Activated CD8-positive, alpha-beta memory T cell treated with anti-CD3 and anti-CD28 coated beads, Interleukin-2, amount 50 U/mL, for 1 hour (primary cell): ENCODE results near the gene SLC10A2.
"Not testable (repeated sequence)": the region's sequence is repeated elsewhere in the genome, so short reads cannot be mapped to it uniquely, and the experiment has no call there.

Experiments
- DNase-seq: peaks from one replicate; pipeline ENCODE4 v3.0.0-alpha.2; 2020; ENCODE audit errors: extremely low read depth

SLC10A2 gene, protein sequence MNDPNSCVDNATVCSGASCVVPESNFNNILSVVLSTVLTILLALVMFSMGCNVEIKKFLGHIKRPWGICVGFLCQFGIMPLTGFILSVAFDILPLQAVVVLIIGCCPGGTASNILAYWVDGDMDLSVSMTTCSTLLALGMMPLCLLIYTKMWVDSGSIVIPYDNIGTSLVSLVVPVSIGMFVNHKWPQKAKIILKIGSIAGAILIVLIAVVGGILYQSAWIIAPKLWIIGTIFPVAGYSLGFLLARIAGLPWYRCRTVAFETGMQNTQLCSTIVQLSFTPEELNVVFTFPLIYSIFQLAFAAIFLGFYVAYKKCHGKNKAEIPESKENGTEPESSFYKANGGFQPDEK

DNA sequence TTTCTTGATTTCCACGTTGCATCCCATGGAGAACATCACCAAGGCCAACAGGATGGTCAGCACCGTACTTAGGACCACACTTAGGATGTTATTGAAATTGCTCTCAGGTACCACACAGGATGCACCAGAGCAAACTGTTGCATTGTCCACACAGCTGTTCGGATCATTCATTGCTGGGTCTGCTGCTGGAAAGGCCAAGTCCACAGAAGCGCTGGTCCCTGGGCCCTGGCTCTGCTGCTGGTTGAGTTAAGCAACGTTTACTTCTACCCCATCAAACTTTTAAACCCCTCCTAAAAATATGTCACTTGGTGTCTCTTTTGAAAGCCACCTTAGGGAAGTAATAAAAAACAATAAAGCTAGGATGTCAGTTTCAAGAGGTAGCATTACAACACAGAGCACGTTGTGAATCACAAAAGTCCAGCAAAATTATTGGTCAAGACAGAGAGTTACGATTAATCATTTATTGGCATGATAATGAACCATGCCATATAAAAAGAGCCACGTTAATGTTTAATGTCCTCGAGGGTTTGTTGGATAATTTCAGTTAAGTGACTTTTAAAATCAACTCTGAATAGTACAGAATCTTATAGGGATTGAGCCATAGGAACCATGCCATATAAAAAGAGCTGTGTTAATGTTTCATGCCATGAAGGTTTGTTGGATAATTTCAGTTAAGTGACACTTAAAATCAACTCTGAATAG is at the start of gene SLC10A2:
SLC10A2 (minus strand) TSS at position 339 of the 702 bp plus-strand sequence; CDS start at position 171, 168 bp downstream.
- no peak for DNase-seq

DNA sequence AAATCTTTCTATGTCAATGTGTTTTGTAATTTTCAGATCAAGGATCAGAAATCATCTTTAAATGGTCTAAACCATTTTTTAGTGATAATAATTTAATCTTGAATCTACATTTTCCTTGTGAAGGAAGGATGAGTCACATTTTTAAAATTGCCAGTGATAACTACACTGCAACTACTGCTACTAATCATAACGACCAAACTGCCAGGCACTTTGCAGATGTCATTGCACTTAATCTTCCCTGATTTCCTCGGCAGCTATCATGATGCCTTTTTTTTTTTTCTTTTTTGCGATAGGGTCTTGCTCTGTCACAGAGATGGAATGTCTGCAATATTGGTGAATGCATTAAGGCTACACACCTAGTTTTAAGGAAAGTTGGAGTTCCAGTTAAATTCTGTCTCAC is 41.4 kb upstream of the SLC10A2 start:
- DNase-seq, result no peak

DNA sequence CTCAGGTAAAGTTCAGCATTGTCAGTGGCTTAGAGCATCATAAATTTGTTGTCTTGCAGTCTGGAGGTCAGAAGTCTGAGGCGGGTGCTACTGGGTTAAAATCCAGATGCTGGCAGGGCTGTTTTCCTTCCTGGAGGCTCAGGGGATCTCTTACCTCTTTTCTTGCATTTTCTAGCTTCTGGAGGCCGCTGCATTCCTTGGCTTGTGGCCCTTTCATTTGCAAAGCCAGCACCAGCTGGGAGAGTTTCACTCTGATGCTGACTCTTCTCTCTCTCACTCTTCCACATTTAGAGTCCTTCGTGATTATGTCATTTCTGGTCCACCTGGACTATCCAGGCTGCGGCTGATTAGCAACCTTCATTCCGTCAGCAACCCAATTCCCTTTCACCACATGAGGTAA is 38.1 kb upstream of the SLC10A2 start:
- no peak for DNase-seq

DNA sequence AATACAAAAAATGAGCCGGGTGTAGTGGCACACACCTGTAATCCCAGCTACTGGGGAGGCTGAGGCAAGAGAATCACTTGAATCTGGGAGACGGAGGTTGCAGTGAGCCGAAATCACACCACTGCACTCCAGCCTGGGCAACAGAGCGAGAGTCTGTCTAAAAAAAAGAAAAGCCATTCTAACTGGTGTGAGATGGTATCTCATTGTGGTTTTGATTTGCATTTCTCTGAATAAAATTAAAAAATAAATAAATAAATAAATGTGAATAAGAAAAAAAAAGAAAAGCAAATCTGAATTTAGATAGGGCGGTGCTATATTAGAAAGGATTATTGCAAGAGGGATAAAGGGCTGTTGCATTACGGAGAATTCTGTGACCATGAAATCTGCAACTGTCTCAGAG is 37.2 kb upstream of the SLC10A2 start:
- DNase-seq, result not testable (repeated sequence)

DNA sequence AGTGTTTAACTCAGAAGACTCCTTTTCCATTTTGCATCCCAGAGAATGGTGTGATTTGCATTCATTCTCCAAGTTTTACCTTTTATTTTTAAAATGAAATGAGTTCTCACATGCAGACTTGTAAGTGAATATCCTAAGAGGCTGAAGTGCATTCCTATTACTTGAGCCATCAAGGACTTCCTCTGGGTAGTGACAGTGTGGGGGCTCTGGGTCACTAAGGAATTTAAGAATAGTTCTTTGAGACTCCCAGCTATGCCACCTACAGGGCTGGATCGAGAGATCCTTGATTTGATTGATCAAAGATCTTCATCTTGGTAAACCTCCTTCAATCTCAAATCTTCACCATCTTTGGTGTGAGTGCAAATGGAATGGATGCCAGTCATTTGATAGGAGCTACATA is 36.3 kb upstream of the SLC10A2 start:
- no peak for DNase-seq

DNA sequence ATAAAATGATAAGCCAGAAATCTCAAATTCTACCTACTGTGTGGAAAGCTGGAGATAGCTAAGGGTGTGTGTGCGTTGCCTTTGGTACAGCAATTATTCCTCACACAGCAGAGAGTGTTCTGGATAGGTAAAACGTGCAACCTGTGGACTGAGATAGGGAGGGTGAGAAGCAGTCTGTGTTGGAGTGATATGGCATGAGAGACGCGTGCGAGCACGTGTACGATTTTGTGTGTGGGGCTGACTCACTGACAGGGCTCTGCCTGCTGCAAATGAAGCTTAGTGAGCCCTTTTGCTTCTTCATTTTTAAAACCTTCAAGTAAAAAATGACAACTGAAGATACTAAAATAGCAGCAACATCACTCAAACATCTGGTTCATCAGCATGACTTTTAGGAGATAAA is 35.7 kb upstream of the SLC10A2 start:
- no peak for DNase-seq

DNA sequence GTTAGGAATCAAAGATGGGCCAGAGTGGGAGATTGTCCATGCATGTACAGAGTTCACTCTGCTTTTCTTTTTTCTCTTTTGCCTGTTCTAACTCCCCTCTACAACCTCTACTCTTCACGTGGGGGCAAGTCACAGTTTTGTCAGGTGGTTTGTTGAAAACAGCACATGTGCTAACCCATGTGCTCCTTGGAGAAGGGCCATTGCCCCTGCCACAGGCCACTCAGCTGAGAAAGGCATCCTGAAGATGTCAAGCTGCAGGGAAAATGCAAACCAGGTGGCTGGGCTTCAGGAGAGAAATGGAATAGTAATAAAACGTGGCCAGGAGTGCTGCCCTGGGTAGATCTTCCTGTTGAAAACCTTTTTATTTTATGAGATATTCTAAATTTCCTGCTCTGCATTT is 35.3 kb upstream of the SLC10A2 start:
- no peak for DNase-seq

DNA sequence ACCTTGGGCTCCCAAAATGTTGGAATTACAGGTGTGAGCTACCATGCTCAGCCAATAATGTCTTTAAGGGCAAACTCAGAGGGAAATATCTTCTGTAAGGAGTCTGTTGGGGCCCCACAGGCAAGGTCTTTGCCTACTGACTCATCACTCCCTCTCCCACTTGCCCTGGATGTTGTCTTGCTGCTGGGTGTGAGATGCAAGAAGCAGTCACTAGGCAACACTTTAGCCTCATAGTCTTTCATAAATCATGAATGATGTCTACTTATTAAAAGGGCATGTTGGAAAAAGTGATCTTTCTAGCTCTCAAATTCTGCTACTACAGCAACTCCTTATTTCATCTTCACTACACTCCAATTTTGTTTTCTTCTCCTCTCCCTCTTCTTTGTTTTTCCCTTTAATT is 34.6 kb upstream of the SLC10A2 start:
- DNase-seq, result no peak

DNA sequence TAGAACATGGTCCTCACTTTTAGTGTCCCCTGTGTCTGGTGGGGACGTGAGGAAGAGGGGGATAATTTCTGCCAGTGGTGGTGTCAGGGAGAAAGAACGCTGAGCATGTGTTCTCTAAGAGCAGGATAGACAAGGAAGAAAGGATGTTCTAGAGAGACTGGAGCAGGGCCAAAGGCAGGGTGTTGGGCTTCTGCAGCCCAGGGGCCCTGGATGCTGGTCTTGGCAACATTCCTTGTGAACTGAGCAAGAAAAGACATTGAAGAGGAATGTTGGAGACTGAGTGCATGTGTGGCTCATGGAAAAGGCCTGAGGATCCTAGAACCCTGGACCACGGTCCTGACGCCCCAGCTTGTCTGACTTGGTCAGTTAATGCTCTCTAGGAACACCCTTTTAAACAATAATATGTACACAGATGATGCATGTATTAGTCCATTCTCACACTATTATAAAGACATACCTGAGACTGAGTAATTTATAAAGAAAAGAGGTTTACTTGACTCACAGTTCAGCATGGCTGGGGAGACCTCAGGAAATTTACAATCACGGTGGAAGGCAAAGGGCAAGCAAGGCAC is 33.6 kb upstream of the SLC10A2 start:
- DNase-seq, result no peak

DNA sequence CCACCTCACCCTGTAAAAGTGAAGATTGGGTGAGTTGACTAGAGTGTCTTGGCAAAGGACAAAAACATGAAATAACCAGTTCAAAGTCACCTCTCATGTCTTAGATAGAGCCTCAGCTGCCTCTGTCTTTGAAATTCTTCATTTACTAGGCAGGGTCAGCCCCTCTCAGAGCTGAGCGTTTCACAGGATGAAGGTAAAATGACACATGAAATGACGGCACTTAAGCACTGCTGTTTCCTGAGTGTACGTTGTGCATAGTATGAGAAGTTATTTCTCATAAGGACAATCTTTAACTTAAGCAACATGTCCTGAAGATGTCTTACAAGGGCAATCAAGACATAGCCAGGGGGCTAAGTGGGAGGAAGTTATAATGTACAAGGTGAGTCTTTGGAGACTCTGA is 32.3 kb upstream of the SLC10A2 start:
- no peak for DNase-seq

DNA sequence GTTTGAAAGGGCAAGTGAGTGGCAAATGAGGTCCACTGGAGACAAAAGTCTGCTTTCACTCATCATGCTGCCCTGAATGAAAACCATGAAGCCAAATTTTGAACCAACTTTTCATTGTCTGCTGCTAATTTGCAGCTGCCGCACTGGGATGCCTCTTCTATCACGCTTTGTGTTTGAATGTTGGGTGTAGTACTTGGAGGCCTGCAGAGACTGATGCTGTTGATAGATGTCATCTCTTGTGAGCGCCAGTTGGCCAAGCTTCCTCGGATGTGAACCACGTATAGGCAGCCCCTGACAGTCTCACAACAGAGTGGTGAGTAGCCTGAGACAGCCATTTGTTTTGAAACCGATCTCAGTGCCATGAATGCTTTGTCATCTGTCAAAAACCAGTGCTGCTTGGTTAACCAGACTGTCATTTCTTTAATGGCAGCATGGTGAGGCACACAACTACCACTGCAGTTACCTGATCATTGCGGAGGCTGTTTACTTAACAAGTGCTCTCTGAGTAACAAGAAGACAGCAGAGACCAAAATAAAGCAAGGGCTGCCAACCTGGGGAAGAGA is 31.2 kb upstream of the SLC10A2 start:
- DNase-seq, result no peak

DNA sequence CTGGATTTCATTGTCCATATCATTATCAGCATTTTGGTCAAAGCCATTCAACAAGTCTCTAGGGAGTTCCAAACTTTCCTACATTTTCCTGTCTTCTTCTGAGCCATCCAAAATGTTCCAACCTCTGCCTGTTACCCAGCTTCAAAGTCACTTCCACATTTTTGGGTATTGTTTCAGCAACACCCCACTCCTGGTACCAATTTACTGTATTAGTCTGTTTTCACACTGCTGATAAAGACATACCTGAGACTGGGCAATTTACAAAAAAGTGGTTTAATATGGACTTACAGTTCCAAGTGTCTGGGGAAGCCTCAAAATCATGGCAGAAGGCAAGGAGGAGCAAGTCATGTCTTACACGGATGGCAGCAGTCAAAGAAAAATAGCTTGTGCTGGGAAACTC is 27.4 kb upstream of the SLC10A2 start:
- DNase-seq, result not testable (repeated sequence)

DNA sequence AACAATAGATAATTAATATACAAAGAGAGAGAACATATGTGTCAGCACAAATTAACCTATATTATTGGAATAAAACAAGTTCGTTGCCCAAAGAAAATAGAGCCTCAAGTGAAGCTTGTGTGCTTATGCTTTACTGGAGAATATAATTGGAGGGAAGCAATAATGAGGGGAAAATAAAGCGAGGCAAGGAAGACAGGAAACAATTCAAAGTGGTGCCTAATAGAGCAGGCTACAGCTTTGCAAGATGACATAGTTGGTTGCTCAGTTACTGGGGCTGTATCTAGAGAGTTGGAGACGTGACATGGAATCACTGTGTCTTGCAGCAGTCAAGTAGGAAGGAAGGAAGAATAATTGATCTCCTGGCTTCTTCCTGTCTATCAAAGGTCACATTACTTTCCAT is 21.1 kb upstream of the SLC10A2 start:
- DNase-seq, result no peak

DNA sequence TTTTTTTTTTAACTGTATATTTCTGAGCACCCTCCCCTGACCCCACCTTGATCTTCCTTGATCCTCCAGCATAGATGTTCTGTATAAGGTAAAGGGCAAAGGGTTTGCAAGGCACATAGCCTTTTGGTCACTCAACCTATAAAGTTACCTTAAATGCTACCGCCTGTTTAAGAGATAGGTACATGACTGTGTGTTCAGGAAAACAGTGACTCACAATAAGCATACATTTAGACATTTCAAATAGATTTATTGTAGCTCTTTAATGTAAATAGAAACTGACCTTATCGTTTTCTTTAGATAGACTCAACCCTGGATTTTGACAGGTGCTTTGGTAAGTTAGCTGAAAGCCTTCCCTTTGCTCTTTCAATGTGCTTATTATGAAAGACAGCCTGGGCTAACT is 15.2 kb upstream of the SLC10A2 start:
- DNase-seq, result no peak

DNA sequence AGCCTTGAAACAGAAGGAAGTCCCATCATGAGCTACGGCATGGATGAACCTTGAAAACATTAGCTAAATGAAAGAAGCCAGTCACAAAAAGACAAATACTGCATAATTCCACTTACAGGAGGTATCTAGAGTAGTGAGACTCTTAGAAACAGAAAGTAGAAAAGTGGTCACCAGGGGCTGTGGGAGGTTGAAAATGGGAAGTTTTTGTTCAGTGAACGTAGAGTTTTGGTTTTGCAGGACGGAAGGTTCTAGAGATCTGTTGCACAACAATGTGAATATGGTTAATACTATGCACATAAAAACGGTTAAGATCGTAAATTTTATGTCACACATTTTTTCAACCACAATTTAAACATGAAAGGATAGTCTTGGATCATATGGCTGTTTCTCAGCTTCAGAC is 11.9 kb upstream of the SLC10A2 start:
- DNase-seq, result no peak

DNA sequence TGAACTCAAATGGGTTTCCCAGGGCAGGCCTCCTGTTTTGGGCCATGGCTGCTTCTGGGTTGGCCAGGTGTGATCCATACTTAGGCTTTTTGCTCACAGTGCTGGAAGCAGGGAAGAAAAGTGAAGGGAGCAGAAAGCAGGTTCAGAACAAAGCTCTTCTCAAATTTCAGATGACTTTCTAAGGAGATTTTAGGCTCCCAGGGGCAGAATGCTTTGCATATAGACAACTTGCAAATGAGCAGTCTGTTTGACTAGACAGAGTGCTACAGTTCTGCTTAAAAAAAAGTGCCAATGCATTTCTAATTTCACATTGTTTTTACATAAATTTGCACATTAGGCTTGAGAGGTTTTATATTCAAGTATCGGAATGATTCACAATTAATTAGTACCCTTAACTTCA is 2.6 kb upstream of the SLC10A2 start:
- DNase-seq, result no peak

DNA sequence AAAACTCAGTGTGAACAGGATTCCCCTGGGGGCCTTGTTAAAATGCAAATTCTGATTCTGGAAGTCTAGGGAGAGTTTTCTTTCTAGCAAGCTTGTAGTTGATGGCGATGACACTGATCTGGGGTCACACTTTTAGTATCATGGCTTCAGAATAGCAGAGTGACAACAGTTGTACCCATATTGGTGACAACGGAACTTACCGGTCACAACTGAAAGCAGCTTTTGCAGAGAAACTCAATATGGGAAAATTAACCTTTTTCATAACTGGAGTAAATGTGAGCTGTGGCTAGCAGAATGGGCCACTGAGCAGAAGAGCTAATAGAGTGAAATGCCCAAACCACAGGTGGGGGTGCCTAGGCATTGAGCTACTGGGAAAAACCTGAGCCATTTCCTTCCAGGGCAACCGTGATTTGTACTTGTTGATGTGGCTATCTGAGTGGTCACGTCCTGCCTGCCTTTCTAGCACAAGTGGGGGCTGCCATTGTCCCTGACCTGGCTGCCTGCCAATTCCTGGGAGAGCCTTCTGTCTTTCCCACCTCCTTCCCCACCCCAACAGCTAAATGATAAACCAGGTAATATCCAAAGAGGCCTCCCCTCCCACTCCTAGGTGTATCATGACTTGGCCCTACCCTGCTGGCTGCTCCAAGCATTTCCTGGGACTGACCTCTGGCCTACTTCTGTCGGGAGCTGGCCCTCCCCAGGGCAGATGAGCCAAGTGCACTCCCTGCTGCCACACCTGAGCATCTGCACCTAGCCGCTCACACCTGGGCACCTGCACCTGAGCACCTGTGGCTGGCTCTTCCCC is 1.7 kb upstream of the SLC10A2 start:
- DNase-seq, result no peak

DNA sequence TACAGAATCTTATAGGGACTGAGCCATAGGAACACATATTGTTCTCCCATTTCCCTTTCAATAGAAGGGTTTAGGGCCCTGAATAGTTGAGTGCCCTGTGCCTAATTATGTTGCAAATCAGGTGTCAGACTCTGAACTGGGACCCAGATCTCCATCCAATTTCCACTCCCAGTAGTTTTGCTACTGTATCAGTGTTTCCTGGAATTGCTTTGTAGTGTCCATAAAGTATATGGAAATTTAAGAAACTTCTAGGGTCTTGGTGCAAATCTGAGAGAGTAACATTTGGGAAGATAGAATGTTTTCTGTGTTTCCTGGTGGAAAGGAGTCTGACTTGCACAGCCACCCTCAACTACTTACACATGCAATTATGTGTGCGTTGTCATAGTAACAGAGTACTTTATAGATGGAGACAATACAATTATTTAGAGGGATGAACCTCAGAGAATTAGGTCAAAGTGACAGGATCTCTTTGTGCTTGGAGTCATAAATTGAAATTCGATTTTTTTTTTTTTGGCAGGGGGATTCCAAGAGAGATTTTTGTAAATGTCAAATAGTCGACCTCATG is 646 bp upstream of the SLC10A2 start:
- no peak for DNase-seq

DNA sequence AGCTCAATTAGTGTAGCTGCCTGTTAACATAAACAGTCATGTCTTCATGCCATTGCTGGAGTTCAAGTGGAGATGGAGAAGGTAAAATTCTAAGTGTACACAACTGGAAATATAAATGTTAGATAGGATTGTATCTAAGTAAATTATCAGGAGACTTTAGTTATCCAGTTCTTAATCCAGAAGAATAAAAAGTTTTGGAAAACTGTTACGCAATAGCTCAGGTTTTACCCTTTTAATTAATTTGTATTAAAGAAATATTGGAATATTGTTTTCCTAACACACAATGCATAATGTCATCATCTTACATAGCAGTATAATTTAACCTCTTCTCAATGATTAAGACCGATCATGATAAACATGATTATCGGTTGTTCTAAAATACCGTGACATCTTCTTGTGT is 2.8 kb downstream of the SLC10A2 start:
- no peak for DNase-seq

DNA sequence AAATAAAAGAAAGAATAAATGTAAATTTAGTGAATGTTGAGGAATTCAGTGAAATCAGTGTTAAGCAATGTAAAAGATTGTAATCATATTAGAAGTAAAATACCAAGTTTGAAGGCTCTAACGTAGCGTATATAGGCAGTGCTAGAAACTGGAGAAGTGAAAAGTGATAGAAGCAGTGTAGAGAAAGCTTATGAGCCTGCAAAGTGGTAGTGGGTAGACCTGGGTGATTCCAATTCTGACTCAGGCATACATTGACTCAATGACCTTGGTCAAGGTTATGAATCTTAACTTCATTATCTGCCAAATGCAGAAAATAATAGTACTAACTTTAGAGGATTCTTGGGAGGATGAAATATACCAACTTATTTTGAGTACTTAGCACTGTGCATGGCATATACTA is 4.1 kb downstream of the SLC10A2 start:
- DNase-seq, result no peak

DNA sequence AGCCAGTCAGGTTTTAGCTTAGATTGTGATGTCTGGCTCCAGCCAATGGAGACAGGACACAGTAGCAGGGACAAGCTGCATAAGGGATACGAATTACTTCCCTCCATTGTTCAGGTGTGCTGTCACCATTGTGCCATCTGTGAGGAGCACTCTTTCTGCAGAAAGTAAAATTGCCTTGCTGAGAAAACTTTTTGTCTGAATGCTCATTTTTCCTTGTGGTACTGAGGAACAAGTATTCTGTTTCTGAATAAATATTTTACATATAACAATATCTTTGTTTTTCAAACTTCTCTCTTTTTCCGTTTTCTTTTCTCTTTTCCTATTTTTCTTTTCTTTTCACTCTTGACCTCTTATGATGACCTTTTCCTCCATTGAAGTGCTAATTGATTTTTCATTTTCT is 10.2 kb downstream of the SLC10A2 start:
- DNase-seq, result no peak

DNA sequence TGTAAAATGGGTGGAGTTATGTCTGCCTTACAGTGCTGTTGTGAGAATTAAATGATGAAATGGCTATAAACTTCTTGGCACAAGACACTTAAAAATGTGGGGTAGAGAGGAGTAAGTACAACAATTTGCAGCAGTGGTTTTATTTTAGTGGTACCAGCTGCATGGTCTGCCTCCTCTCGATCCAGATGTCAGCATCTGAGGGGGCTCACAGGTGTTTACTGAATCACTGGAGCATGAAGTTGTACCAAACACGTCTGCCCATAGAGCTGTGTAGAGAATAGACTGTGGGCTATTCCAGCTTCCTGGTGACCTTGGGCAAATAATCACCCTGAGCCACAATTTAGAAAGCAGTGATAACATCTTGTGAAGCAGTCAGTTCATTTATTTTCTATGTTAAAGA is 11.1 kb downstream of the SLC10A2 start:
- no peak for DNase-seq
